ENCODE results near the gene PDE8B. TPM values are rescaled to one million over a fixed set of nuclear protein-coding genes. Genes with fewer than 3 reads are reported as not detected.

The PDE8B gene
- total RNA-seq, 1 experiment from 2014 or later, result 0.17 TPM

GRCh38 chr5:77167063-77167462 is 43.4 kb upstream of the PDE8B start:
- no peak for TF ChIP-seq SRF (IDR thresholded peaks at IDR 0.05; ENCODE audit: low read depth)
- TF ChIP-seq JUND (IDR thresholded peaks at IDR 0.05), result no peak
- no peak for TF ChIP-seq TCF7L2 (IDR thresholded peaks at IDR 0.05; ENCODE audit: borderline replicate concordance, extremely low read depth, insufficient read depth, insufficient read length)
- no peak for TF ChIP-seq ZNF274 (IDR thresholded peaks at IDR 0.05; ENCODE audit: low read depth, low read length)
- TF ChIP-seq CBX3 (IDR thresholded peaks at IDR 0.05; ENCODE audit: low read depth), result no peak
- TF ChIP-seq SIN3A (IDR thresholded peaks at IDR 0.05; ENCODE audit: low read depth), result no peak
- no peak for TF ChIP-seq ZBTB33 (IDR thresholded peaks at IDR 0.05; ENCODE audit: extremely low read depth, insufficient replicate concordance, low read length)
- no peak for TF ChIP-seq YY1 (IDR thresholded peaks at IDR 0.05; ENCODE audit: extremely low read depth, insufficient replicate concordance, low read depth, low read length)
- TF ChIP-seq CTCF (IDR thresholded peaks at IDR 0.05 in 2 of 3, conservative IDR thresholded peaks at IDR 0.05 in 1 of 3; ENCODE audit: borderline replicate concordance in 1 of 3, insufficient read depth in 1 of 3, low read depth in 2 of 3, low read length in 2 of 3), result no peak
- no peak for TF ChIP-seq POLR2A (IDR thresholded peaks at IDR 0.05; ENCODE audit: borderline replicate concordance, extremely low read depth, insufficient read depth, insufficient read length)
- no peak for TF ChIP-seq CEBPB (IDR thresholded peaks at IDR 0.05; ENCODE audit: low read depth)
- no peaks in the 10 kb centered on the region for H4K20me1 ChIP-seq (ENCODE audit: insufficient read depth)
- no peak overlapping the region for H3K27ac ChIP-seq (ENCODE audit: low read depth, low read length)
- H3K9me3 ChIP-seq (ENCODE audit: control insufficient read depth in 1 of 2, insufficient read depth in 1 of 2, low read depth in 1 of 2, low read length in 2 of 2), result no peaks in the 10 kb centered on the region
- H3K36me3 ChIP-seq (ENCODE audit: control insufficient read depth in 1 of 2, insufficient read depth in 2 of 2, low read length in 2 of 2), result no peaks in the 10 kb centered on the region
- POLR2A ChIA-PET, result no interaction called here
- no peak overlapping the region for H2AFZ ChIP-seq (ENCODE audit: low read depth, low read length, poor library complexity, severe bottlenecking)
- no peaks in the 10 kb centered on the region for H3K9me2 ChIP-seq (ENCODE audit: insufficient read depth)
- intact Hi-C loops (cut with micrococcal nuclease), result no loop called here
- BruUV-seq (replicated peaks), result no TSS peak
- DNase-seq (ENCODE audit: low read depth, low spot score), result no peak
- H3K79me2 ChIP-seq (ENCODE audit: insufficient read depth, low read length), result no peaks in the 10 kb centered on the region
- H3K27me3 ChIP-seq (ENCODE audit: insufficient read depth, low read length), result no peaks in the 10 kb centered on the region
- CTCF ChIA-PET, result no interaction called here
- peaks cover 10 to 21% of the 10 kb centered on the region in 2 experiments; a peak in 3 of 4 replicates for H3K4me1 ChIP-seq (ENCODE audit: control insufficient read depth in 1 of 2, insufficient read depth in 2 of 2, low read length in 2 of 2)
- no peak for ATAC-seq
- no peak overlapping the region for H3K9ac ChIP-seq (ENCODE audit: low read length)
- RAD21 ChIA-PET (ENCODE audit: low non-redundant PET in 1 of 2, low total read pairs in 2 of 2, uncharacterized antibody in 2 of 2, unreplicated experiment in 2 of 2), result no interaction called here
- no peak overlapping the region for H3K4me2 ChIP-seq (ENCODE audit: low read length)
- no peak overlapping the region for H3K4me3 ChIP-seq (replicated peaks in 1 of 2; ENCODE audit: low read depth in 1 of 2, low read length in 2 of 2)

Measured in HCT116 (cell line).